Suppressor macrophage (primary cell): ENCODE measurements around the gene REPIN1.
A peak's percentile ranks its signal among the peaks of the same experiment; 100 is the strongest.

Experiments used
- DNase-seq, 4 experiments: peaks; one replicate each; pipeline ENCODE4 v3.0.0-alpha.2; 2020 to 2022

Gene REPIN1

GRCh38 chr7:150337179-150337578 is 31.4 kb upstream of the REPIN1 start:
- DNase-seq, result no peak

DNA sequence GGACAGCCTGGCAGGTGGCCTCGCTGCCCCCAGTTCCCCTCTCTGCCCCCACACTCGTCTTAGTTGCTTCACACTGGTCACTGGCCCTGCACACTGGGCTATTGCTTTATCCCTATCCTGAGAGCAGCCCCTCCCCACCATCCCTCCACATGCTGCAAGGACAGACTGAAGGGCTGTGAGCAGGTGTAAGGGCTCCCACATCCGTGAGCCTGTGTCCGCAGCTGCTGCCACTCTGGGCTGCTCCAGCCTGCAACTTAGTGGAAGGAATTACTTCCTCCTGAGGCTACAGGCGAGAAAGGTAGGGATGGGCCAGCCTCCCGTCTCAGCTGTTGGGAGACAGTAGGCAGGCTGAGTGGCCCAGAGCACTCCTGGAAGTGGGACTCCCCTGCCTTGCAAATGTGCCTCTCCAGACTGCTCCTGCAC is 31.0 kb upstream of the REPIN1 start:
- DNase-seq, result no peak

DNA sequence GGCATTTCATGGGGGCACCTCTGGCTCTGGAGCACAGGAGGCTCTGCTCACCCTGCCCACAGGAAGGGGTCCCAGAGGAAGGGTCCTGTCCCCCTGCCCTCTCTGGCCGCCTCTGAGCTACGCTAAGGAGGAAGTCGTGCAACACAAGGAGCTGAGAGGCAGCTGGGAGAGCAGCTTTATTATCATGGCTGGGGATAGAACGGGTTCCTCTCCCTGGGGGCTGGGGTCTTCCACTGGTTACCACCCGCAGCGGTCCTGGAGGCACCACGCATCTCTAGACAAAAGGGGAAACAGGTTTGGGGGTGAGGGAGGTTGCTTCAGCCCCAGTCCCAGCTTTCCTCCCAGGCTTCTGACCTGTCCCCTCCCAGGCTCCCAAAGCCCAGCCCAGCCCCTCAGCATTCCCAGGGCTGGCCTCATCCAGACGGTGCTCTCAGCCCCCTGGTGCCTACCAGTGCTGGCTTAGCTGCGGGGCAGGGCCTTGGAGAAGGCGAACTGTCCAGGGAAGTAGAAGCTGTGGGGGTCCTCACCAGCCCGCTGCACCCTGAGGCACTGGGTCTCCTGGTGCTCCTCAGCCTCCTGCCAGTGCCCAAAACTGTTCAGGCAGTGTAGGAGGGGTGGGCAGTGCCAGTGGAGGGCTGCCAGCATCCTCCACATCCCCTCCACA is 30.3 kb upstream of the REPIN1 start:
- DNase-seq, result no peak

GRCh38 chr7:150339409-150339809 is 29.2 kb upstream of the REPIN1 start:
- no peak for DNase-seq

DNA sequence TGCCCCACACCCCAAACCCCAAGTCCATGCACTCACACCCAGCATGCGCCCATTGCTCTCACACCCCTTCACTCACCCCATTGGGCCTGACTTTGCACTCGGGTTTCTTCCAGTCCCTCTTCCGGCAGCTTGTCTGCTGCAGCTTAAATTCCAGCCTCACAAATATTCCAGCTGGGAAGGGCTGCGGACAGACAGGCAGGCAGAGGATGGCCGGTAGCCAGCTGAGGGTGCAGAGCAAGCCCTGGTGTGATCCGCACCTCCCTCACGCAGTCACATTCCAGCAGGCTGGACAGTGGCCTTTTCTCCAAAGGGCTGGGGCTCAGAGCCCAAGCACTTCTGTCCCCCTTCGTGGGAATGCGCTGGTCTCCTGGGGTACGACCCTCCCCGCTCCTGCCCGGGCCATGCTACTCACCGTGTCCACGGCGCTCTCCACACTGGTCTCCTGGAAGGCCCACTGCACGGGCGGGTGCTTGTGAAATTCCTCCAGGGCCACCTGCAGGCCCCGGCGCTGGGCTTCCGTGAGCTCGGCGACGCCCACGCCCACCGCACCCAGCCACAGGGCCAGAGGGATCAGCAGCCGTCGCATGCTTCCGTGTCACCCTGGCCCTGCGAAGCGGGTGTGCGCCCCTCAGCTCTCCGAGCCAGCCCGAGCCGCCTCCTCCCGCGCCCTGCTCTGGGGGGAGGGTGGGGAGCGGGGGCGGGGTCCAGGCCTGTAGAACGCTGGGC is 28.4 kb upstream of the REPIN1 start:
- peak in 1 of 4 experiments; percentile 56 for DNase-seq

GRCh38 chr7:150340875-150341262 is 27.8 kb upstream of the REPIN1 start:
- DNase-seq, result no peak

DNA sequence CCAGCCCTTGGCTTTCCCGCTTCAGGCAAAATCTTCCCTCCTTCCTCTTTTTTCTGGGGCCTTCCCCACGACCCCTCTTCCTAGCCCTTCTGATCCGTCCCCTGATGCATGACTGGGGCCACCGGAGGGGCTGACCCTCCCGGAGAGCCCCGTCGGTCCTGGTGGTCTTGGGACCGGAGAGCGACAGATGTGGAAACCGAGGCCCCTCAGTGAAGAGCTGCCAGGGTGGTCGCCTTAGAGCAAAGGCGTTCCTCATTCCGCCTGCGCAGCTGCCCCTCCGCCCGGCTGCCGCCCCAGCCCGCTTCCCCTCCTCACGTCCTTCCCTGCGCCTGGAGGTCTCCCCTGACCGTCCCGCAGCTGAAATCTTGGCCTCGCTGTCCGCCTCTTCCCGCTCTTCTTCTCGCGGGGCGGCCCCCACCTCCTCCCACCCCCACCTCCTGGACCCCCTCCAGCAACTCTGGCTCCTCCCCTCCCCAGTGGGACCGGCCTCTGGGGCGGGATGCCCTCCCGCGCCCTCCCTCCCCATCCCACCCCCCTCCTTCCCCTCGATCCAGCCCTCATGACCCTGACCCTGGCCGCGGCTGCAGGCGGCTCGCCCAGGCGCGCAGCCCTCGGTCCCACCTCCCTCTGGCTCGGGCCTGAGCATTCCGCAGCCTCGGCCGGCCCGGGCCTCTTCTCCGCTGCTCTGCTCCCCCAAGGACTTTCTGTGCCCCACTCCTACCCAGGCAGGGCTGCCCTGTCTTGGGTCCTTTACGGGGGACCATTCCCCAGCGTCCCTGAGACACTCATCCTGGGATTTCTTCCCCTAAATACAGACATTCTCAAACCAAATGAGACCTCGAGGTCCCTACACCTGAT is 27.1 kb upstream of the REPIN1 start, which contains the start of gene RARRES2:
Gene RARRES2 (minus strand): TSS at position 367 of the 858 bp plus-strand sequence. CDS start 1,020 bp downstream, outside the sequence.
- DNase-seq, result no peak

- DNase-seq, result no peak
Observed at GRCh38 chr7:150342121-150342408, 26.6 kb upstream of the REPIN1 start.

GRCh38 chr7:150343225-150343624 is 25.4 kb upstream of the REPIN1 start:
- no peak for DNase-seq

GRCh38 chr7:150344299-150344698 is 24.3 kb upstream of the REPIN1 start:
- no peak for DNase-seq

- DNase-seq, result no peak
Observed at GRCh38 chr7:150345012-150345411, 23.6 kb upstream of the REPIN1 start.

DNA sequence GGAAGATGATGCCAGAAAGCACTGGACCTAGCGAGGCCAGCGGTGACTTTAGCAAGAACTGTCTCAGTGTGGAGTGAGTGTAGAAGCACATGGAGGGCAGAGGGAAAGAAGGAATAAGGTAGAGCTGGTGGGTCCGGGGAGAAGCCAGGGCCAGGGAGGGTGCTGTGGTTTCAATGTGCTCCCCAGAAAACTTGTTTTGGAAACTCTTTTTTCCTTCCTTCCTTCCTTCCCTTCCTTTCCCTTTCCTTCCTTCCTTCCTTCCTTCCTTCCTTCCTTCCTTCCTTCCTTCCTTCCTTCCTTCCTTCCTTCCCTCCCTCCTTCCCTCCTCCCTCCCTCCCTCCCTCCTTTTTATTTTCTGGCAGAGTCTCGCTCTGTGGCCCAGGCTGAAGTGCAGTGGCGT is 21.7 kb upstream of the REPIN1 start:
- DNase-seq, result no peak

DNA sequence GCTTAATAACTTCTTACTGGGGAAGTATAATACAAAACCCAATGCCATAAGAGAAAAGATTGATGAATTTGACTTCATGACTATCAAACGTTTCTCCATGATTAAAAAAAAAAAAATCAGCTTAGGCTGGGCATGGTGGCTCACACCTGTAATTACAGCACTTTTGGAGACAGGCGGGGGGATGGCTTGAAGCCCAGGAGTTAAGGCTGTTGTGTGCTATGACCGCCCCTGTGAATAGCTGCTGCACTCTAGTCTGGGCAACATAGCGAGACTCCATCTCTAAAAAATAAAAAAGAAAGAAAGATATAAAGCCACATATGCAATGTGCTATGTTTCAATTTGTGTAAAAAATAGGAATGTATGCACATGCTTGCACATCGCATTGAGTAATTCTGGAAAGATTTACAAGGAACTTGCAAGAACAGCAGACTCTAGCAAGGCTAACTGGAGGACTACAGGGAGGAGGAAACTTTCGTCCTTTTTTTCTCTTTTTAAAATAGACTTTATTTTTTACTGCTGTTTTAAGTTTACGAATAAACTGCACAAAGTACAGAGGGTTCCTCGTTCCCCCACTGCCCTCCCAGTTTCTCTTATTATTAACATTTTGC is 16.9 kb upstream of the REPIN1 start:
- DNase-seq, result peak in 2 of 4 experiments; percentile 36 to 51

- DNase-seq, result no peak
Observed at GRCh38 chr7:150355666-150356059, 13.0 kb upstream of the REPIN1 start.

GRCh38 chr7:150356265-150356897 is 12.2 kb upstream of the REPIN1 start:
- peak in 3 of 4 experiments; percentile 43 to 64 (median 48) for DNase-seq

- peak; percentile 23 to 43 (median 32) for DNase-seq
Observed at GRCh38 chr7:150357270-150357669, 11.4 kb upstream of the REPIN1 start.

GRCh38 chr7:150357771-150358427 is 10.7 kb upstream of the REPIN1 start:
- peak; percentile 25 to 64 (median 53) for DNase-seq

- no peak for DNase-seq
Observed at GRCh38 chr7:150358433-150358832, 10.2 kb upstream of the REPIN1 start.

DNA sequence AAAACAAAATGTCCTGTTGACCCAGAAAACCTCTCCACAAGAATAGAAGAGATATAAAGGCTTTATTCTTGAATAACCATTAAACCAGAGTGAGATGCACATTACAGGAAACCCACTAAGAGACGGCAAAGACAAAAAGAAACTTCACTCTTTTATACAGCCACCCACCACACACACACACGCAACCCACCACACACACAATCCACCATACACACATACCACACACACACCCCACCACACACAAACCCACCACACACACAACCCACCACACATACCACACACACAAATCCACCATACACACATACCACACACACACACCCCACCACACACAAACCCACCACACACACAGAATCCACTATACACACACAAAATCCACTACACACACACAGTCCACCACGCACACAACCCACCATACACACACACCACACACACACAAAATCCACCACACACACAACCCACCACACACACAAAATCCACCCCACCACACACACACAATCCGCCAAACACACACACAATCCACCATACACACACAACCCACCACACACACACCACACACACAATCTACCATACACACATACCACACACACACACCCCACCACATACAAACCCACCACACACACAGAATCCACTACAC is 9.5 kb upstream of the REPIN1 start:
- DNase-seq, result no peak

- DNase-seq, result no peak
Observed at GRCh38 chr7:150359622-150360362, 8.8 kb upstream of the REPIN1 start.
